ENCODE results near the gene MIS12. TPM values are rescaled to one million over a fixed set of nuclear protein-coding genes. Genes with fewer than 3 reads are reported as not detected.

Gene MIS12
- total and polyA plus RNA-seq, 4 donors: 14.1 to 16.3 (median 15.2) TPM

GRCh38 chr17:5488752-5489151 is 2.4 kb downstream of the MIS12 start:
- TF ChIP-seq CTCF (IDR thresholded peaks at IDR 0.05; ENCODE audit: control extremely low read depth, extremely low read depth): no peak
- peaks cover 7 to 16% (median 11%) of the 10 kb centered on the region in 4 donors for H3K36me3 ChIP-seq (ENCODE audit: control insufficient read depth in 4 of 4, insufficient read depth in 4 of 4, low read length in 4 of 4)
- H3K4me3 ChIP-seq: no peak overlapping the region
- 78 to 86% methylated on average over 8 of the region's 8 CpGs for WGBS, 2 donors
- no peak overlapping the region for H3K9ac ChIP-seq (ENCODE audit: insufficient read depth in 1 of 2, low read length in 2 of 2)
- H3K27me3 ChIP-seq (ENCODE audit: control insufficient read depth in 3 of 3, insufficient read depth in 3 of 3, low read length in 2 of 3): no peaks in the 10 kb centered on the region
- no peaks in the 10 kb centered on the region for H3K9me3 ChIP-seq (ENCODE audit: control insufficient read depth in 4 of 4, insufficient read depth in 3 of 4, low read length in 3 of 4)
- ATAC-seq (ENCODE audit: insufficient read depth, low FRiP score): no peak
- no peak overlapping the region for H3K27ac ChIP-seq (ENCODE audit: low read depth in 1 of 2, low read length in 1 of 2)
- peaks cover 5 to 20% (median 9%) of the 10 kb centered on the region in 5 donors for H3K4me1 ChIP-seq (ENCODE audit: control insufficient read depth in 5 of 5, insufficient read depth in 5 of 5, low read length in 5 of 5)
- DNase-seq: no peak

GRCh38 chr17:5492970-5493369 is 6.6 kb downstream of the MIS12 start:
- WGBS, 2 donors: 93 to 98% methylated on average over 2 of the region's 2 CpGs
- H3K36me3 ChIP-seq (ENCODE audit: control insufficient read depth in 4 of 4, insufficient read depth in 4 of 4, low read length in 4 of 4): peaks cover 6 to 12% (median 9%) of the 10 kb centered on the region in 4 donors
- no peak for TF ChIP-seq CTCF (IDR thresholded peaks at IDR 0.05; ENCODE audit: control extremely low read depth, extremely low read depth)

GRCh38 chr17:5499476-5500231 is 13.3 kb downstream of the MIS12 start:
- Histone ChIP-seq H3K27ac (ENCODE audit: low read depth in 1 of 2, low read length in 1 of 2) (no peak overlapping the region), H3K9me3 (ENCODE audit: control insufficient read depth in 4 of 4, insufficient read depth in 3 of 4, low read length in 3 of 4) (no peaks in the 10 kb centered on the region), H3K9ac (ENCODE audit: insufficient read depth in 1 of 2, low read length in 2 of 2) (no peak overlapping the region), H3K4me3 (no peak overlapping the region), H3K36me3 (ENCODE audit: control insufficient read depth in 4 of 4, insufficient read depth in 4 of 4, low read length in 4 of 4) (peaks cover 0 to 3% (median 1%) of the 10 kb centered on the region in 4 donors), H3K27me3 (ENCODE audit: control insufficient read depth in 3 of 3, insufficient read depth in 3 of 3, low read length in 2 of 3) (peaks cover 0 to 6% (median 0%) of the 10 kb centered on the region in 3 donors), H3K4me1 (ENCODE audit: control insufficient read depth in 5 of 5, insufficient read depth in 5 of 5, low read length in 5 of 5) (peaks cover 0 to 16% (median 3%) of the 10 kb centered on the region in 5 donors)
- ATAC-seq (ENCODE audit: insufficient read depth, low FRiP score) (no peak), DNase-seq (peak; percentile 47 to 51 (median 50))
- WGBS, 2 donors: 38 to 54% methylated on average over 42 to 44 of the region's 44 CpGs
- TF ChIP-seq CTCF (IDR thresholded peaks at IDR 0.05; ENCODE audit: control extremely low read depth, extremely low read depth): no peak

More at GRCh38 chr17:5492970-5493369, 6.6 kb downstream of the MIS12 start:
- ATAC-seq (ENCODE audit: insufficient read depth, low FRiP score) (no peak), DNase-seq (no peak)
- Histone ChIP-seq H3K9ac (ENCODE audit: insufficient read depth in 1 of 2, low read length in 2 of 2) (no peak overlapping the region), H3K27me3 (ENCODE audit: control insufficient read depth in 3 of 3, insufficient read depth in 3 of 3, low read length in 2 of 3) (no peaks in the 10 kb centered on the region), H3K4me1 (ENCODE audit: control insufficient read depth in 5 of 5, insufficient read depth in 5 of 5, low read length in 5 of 5) (no peaks in the 10 kb centered on the region), H3K27ac (ENCODE audit: low read depth in 1 of 2, low read length in 1 of 2) (no peak overlapping the region), H3K4me3 (no peak overlapping the region), H3K9me3 (ENCODE audit: control insufficient read depth in 4 of 4, insufficient read depth in 3 of 4, low read length in 3 of 4) (no peaks in the 10 kb centered on the region)
